Endothelial cell of umbilical vein (primary cell): ENCODE results near the gene HSD3B7. TPM values are rescaled to one million over a fixed set of nuclear protein-coding genes. Genes with fewer than 3 reads are reported as not detected.

Experiments used
- BruUV-seq: library from RNA; stranded (reverse); fragments of 400-500 nt; replicated peaks from 2 replicates; lab custom pipeline; 2021; lab: Mats Ljungman, UMichigan
- CTCF ChIA-PET: fragments of 300-600, 350-600 bp; sonication (Branson Sonifier 250); formaldehyde crosslinking; loops from one replicate; lab custom pipeline; 2021; ENCODE audit warnings: antibody characterized with exemption, inconsistent platforms; lab: Charles Lee
- POLR2A ChIA-PET: fragments of 300-600, 350-600 bp; sonication (Branson Sonifier 250); formaldehyde crosslinking; loops from one replicate; lab custom pipeline; 2021; ENCODE audit warnings: antibody characterized with exemption, inconsistent platforms; lab: Charles Lee
- DNase-seq: peaks from one replicate; pipeline ENCODE4 v3.0.0-alpha.2; 2011; ENCODE audit warnings: low read depth, low spot score
- FAIRE-seq: peaks from 2 replicates; lab custom pipeline; 2011; peaks lifted over from hg19 to GRCh38; lab: Jason Lieb, UNC
- H2AFZ ChIP-seq: 2 replicates; pipeline ENCODE4 v1.6.0; 2012; ENCODE audit warnings: low read depth, low read length, control low read depth, inconsistent platforms
- H3K27ac ChIP-seq: 2 replicates; pipeline ENCODE4 v1.5.1; 2011; ENCODE audit warnings: low read depth, mild to moderate bottlenecking, control low read depth, low read length, moderate library complexity; ENCODE audit not compliant: insufficient read depth
- H3K27me3 ChIP-seq, 2 experiments: 2 replicates each; pipeline versions ENCODE4 v1.6.0 to v1.6.1; 2011; ENCODE audit warnings: low read length in 2 of 2, mixed read lengths in 1 of 2; ENCODE audit not compliant: control insufficient read depth in 2 of 2, insufficient read depth in 2 of 2
- H3K36me3 ChIP-seq, 2 experiments: 2 replicates in 1 of 2; 3 replicates in 1 of 2; pipeline ENCODE4 v1.5.1; 2011; ENCODE audit warnings: low read length in 2 of 2, mild to moderate bottlenecking in 1 of 2, moderate library complexity in 1 of 2; ENCODE audit not compliant: control insufficient read depth in 2 of 2, insufficient read depth in 2 of 2; ENCODE audit errors: extremely low read depth in 1 of 2
- H3K4me1 ChIP-seq: 3 replicates; pipeline ENCODE4 v1.5.1; 2011; ENCODE audit warnings: mild to moderate bottlenecking, low read length; ENCODE audit not compliant: control insufficient read depth, insufficient read depth; ENCODE audit errors: extremely low read depth
- H3K4me2 ChIP-seq: 2 replicates; pipeline ENCODE4 v1.6.1; 2011; ENCODE audit warnings: low read length, control low read depth, mixed read lengths; ENCODE audit not compliant: insufficient read depth
- H3K4me3 ChIP-seq, 3 experiments: fragments of 200-600 bp in 1 of 3; sonication (generic), shearing (Covaris generic) in 1 of 3; replicated peaks in 1 of 3; 2 replicates each; pipeline ENCODE4 v1.5.1; 2011 to 2016; ENCODE audit warnings: control low read depth in 3 of 3, low read length in 3 of 3, mild to moderate bottlenecking in 2 of 3, inconsistent platforms in 1 of 3, low read depth in 1 of 3, moderate library complexity in 1 of 3; ENCODE audit not compliant: insufficient read depth in 1 of 3
- H3K79me2 ChIP-seq: 2 replicates; pipeline ENCODE4 v1.6.0; 2012; ENCODE audit warnings: low read length, inconsistent platforms; ENCODE audit not compliant: control insufficient read depth, insufficient read depth
- H3K9ac ChIP-seq: replicated peaks from 2 replicates; pipeline ENCODE3; 2011; ENCODE audit warnings: low read length, control low read depth; ENCODE audit not compliant: insufficient read depth; ENCODE audit errors: extremely low read depth
- H3K9me1 ChIP-seq: replicated peaks from 3 replicates; pipeline ENCODE4 v1.6.0; 2011; ENCODE audit warnings: mild to moderate bottlenecking, low read length; ENCODE audit not compliant: control insufficient read depth, insufficient read depth; ENCODE audit errors: extremely low read depth
- H3K9me3 ChIP-seq: replicated peaks from 2 replicates; pipeline ENCODE4 v1.5.1; 2012; ENCODE audit warnings: low read length, inconsistent platforms; ENCODE audit not compliant: control insufficient read depth, insufficient read depth
- H4K20me1 ChIP-seq: replicated peaks from 2 replicates; pipeline ENCODE3; 2011; ENCODE audit warnings: mild to moderate bottlenecking, low read length; ENCODE audit not compliant: control insufficient read depth, insufficient read depth; ENCODE audit errors: extremely low read depth
- CTCF ChIP-seq, 2 donors: IDR thresholded peaks; 1 replicate in 1 of 2; 2 replicates in 1 of 2; pipeline ENCODE4 v1.5.1; 2011; ENCODE audit warnings: low read length in 2 of 2, mild to moderate bottlenecking in 2 of 2, moderate library complexity in 2 of 2, control low read depth in 1 of 2, inconsistent platforms in 1 of 2, low read depth in 1 of 2; ENCODE audit not compliant: insufficient read depth in 1 of 2; ENCODE audit errors: extremely low read depth in 1 of 2
- EZH2 ChIP-seq: IDR thresholded peaks from 2 replicates; pipeline ENCODE4 v1.6.1; 2012; ENCODE audit warnings: borderline replicate concordance, low read depth, mild to moderate bottlenecking, moderate library complexity, low read length, inconsistent platforms; ENCODE audit not compliant: severe bottlenecking
- FOS ChIP-seq: IDR thresholded peaks from 2 replicates; pipeline ENCODE4 v1.6.1; 2011; ENCODE audit warnings: mild to moderate bottlenecking, low read length, moderate library complexity, borderline replicate concordance; ENCODE audit not compliant: insufficient read depth
- GATA2 ChIP-seq: IDR thresholded peaks from 2 replicates; pipeline ENCODE4 v1.7.0; 2011; ENCODE audit warnings: low read depth, mild to moderate bottlenecking, moderate library complexity, mixed read lengths, low read length; ENCODE audit not compliant: insufficient read length, insufficient read depth
- JUN ChIP-seq: IDR thresholded peaks from 2 replicates; pipeline ENCODE4 v1.6.1; 2011; ENCODE audit warnings: borderline replicate concordance, low read depth; ENCODE audit not compliant: insufficient read length, insufficient read depth
- MAX ChIP-seq: IDR thresholded peaks from 2 replicates; pipeline ENCODE4 v1.6.1; 2011; ENCODE audit not compliant: insufficient read depth, insufficient read length
- MYC ChIP-seq: IDR thresholded peaks from one replicate; pipeline ENCODE4 v1.6.1; 2011; ENCODE audit warnings: mild to moderate bottlenecking, low read depth, low read length
- POLR2A ChIP-seq: IDR thresholded peaks from 2 replicates; pipeline ENCODE4 v1.6.1; 2012; ENCODE audit warnings: low read depth, mild to moderate bottlenecking, control low read depth, low read length
- POLR2AphosphoS5 ChIP-seq: IDR thresholded peaks from 2 replicates; pipeline ENCODE4 v1.6.1; 2012; ENCODE audit warnings: low read depth, mild to moderate bottlenecking, control low read depth, low read length, moderate library complexity; ENCODE audit not compliant: insufficient read depth
- dilution Hi-C: fragments of 300-500 bp; cut with MboI; formaldehyde crosslinking; loops from one replicate; pipeline ENCODE4 v1.15.0; 2019; ENCODE audit warnings: low sequenced_read_pairs; ENCODE audit not compliant: extremely low pct_ligation_motif_present
- intact Hi-C: fragments of 100-400 bp; cut with micrococcal nuclease; formaldehyde crosslinking; loops from one replicate; pipeline ENCODE4 v1.10.0; 2022
- polyA plus RNA-seq, 4 experiments: library from polyadenylated mRNA; depleted of rRNA in 3 of 4; stranded (reverse) in 3 of 4; unstranded in 1 of 4; fragments of >200 nt; gene quantifications; 2 replicates each; pipeline versions ENCODE4 v1.2.1 to v1.2.3, GENCODE V29; 2011 to 2012; ENCODE audit warnings: missing spikeins in 1 of 4
- total RNA-seq: library from RNA; stranded (reverse); gene quantifications from 2 replicates; pipeline ENCODE4 v1.2.3, GENCODE V29; 2021

The HSD3B7 gene
- total and polyA plus RNA-seq, 2 donors (not counting 3 experiments of a cell fraction or from before 2014, with no cell fraction given), result 3.5 to 4.8 TPM

DNA sequence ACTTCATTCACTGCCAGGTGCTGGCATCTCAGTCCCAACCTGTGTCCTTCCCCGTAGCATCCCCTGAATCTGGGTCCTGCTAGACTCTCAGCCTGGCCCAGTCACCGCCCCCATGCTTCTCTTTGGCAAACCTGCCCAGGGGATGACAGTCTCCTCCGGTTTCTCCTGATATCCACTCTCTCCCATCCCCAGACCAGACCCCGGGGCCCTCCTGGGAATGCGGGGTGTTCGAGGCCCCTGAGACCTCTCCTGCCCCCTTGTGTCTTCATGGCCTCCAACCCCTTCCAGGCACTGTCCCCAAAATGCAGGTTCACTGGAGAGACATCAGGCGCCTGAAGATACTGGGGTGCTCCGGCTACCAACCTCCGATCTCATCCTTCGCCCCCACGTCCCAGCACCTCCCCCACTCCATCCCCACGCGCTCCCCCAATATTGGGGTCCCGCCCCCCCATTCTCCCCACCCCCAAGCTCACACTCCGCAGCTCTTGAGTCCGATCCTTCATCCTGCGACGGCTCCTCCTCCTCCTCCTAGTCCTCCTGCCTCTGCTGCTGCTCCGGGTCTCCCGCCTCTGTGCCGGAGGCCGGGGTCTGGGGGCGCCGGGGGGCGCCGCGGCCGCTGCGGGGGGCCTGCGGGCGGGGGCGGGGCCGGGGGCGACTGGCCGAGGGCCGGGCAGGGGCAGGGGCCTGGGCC, 25.0 kb downstream of the HSD3B7 start:
- ChIA-PET CTCF (no interaction called here), POLR2A (no interaction called here)
- Histone ChIP-seq H3K79me2 (no peaks in the 10 kb centered on the region), H3K9ac (no peak overlapping the region), H3K9me3 (no peaks in the 10 kb centered on the region), H3K4me1 (no peaks in the 10 kb centered on the region), H3K27ac (no peak overlapping the region), H3K4me2 (no peak overlapping the region), H3K9me1 (no peaks in the 10 kb centered on the region), H2AFZ (no peak overlapping the region), H3K27me3 (peaks cover 17 to 32% of the 10 kb centered on the region in 2 experiments), H3K4me3 (no peak overlapping the region), H3K36me3 (no peaks in the 10 kb centered on the region), H4K20me1 (no peaks in the 10 kb centered on the region)
- intact Hi-C loops, result no loop called here
- no peak for FAIRE-seq
- TF ChIP-seq MAX (no peak), MYC (no peak), FOS (no peak), POLR2A (no peak), EZH2 (no peak), POLR2AphosphoS5 (no peak), JUN (no peak), CTCF (IDR thresholded peaks at IDR 0.05; ENCODE audit: extremely low read depth in 1 of 2, insufficient read depth in 1 of 2, low read depth in 1 of 2, low read length in 2 of 2) (no peak), GATA2 (no peak)
- no TSS peak for BruUV-seq
- dilution Hi-C loops, result no loop called here
- DNase-seq, result no peak
